Suprapubic skin (tissue), 4 donors: ENCODE results near the gene INPP1. TPM values are rescaled to one million over a fixed set of nuclear protein-coding genes. Genes with fewer than 3 reads are reported as not detected.

Experiments
- DNase-seq, 2 donors: peaks; one replicate each; pipeline ENCODE4 v3.0.0-alpha.2; 2019; ENCODE audit warnings: low spot score in 2 of 2
- H3K27ac ChIP-seq: fragments of 200-600 bp; sonication (generic); one replicate; pipeline ENCODE4 v1.5.1; 2019
- H3K27me3 ChIP-seq: fragments of 200-600 bp; sonication (generic); one replicate; pipeline ENCODE4 v1.5.1; 2019
- H3K36me3 ChIP-seq: fragments of 200-600 bp; sonication (generic); one replicate; pipeline ENCODE4 v1.5.1; 2019
- H3K4me1 ChIP-seq: fragments of 200-600 bp; sonication (generic); one replicate; pipeline ENCODE4 v1.5.1; 2019
- H3K4me3 ChIP-seq: fragments of 200-600 bp; sonication (generic); one replicate; pipeline ENCODE4 v1.5.1; 2019; ENCODE audit warnings: mild to moderate bottlenecking
- H3K9me3 ChIP-seq: fragments of 200-600 bp; sonication (generic); one replicate; pipeline ENCODE4 v1.5.1; 2019
- EP300 ChIP-seq: sonication (generic); formaldehyde crosslinking; IDR thresholded peaks from one replicate; pipeline ENCODE4 v1.6.1; 2017; ENCODE audit warnings: antibody characterized with exemption
- POLR2A ChIP-seq, 2 donors: fragments of 450-650 bp; IDR thresholded peaks; one replicate each; pipeline ENCODE4 v1.6.1; 2017; ENCODE audit warnings: antibody characterized with exemption in 2 of 2, mild to moderate bottlenecking in 2 of 2, moderate library complexity in 2 of 2
- POLR2AphosphoS5 ChIP-seq, 3 donors: sonication (generic); formaldehyde crosslinking; IDR thresholded peaks; one replicate each; pipeline ENCODE4 v1.6.1; 2017; ENCODE audit warnings: antibody characterized with exemption in 3 of 3
- WGBS: methylation state at CpG from one replicate; pipeline ENCODE4 v1.1.5; 2018; 5-methylcytosine and 5-hydroxymethylcytosine counted together
- total RNA-seq, 4 donors: library from RNA; depleted of rRNA; stranded (reverse); fragments of >200 nt; gene quantifications; one replicate each; pipeline ENCODE4 v1.1.0, GENCODE V29; 2016
- TF ChIP-seq, protein P1 (sequence below), 2 donors: fragments of 200-600 bp in 1 of 2; fragments of 450-650 bp in 1 of 2; sonication (generic) in 1 of 2; IDR thresholded peaks; one replicate each; pipeline ENCODE4 v1.5.1; 2016 to 2019; ENCODE audit warnings: antibody characterized with exemption in 2 of 2, mild to moderate bottlenecking in 1 of 2, moderate library complexity in 1 of 2

The INPP1 gene
- total RNA-seq, 4 donors from 2014 or later: 14.0 to 26.5 (median 17.5) TPM

DNA sequence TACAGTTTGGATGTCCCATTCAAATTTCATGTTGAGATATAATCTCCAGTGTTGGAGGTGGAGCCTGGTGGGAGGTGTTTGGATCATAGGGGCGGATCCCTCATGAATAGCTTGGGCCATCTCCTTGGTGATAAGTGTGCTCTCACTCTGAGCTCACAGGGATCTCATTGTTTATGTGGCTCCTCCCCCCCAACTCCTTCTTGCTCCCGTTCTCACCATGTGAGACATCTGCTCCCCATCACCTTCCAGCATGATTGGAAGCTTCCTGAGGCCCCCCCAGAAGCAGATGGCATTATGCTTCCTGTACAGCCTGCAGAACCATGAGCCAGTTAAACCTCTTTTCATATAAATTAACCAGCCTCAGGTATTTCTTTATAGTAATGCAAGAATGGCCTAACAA lies 3.0 kb upstream of the INPP1 start:
- Histone ChIP-seq H3K36me3 (no peaks in the 10 kb centered on the region), H3K27me3 (no peaks in the 10 kb centered on the region), H3K4me3 (no peak overlapping the region), H3K27ac (no peak overlapping the region), H3K9me3 (no peaks in the 10 kb centered on the region), H3K4me1 (peaks cover 21% of the 10 kb centered on the region)
- DNase-seq: no peak
- TF ChIP-seq EP300 (no peak), POLR2A (IDR thresholded peaks at IDR 0.05) (no peak), POLR2AphosphoS5 (IDR thresholded peaks at IDR 0.05) (no peak)
- TF ChIP-seq, protein P1, sequence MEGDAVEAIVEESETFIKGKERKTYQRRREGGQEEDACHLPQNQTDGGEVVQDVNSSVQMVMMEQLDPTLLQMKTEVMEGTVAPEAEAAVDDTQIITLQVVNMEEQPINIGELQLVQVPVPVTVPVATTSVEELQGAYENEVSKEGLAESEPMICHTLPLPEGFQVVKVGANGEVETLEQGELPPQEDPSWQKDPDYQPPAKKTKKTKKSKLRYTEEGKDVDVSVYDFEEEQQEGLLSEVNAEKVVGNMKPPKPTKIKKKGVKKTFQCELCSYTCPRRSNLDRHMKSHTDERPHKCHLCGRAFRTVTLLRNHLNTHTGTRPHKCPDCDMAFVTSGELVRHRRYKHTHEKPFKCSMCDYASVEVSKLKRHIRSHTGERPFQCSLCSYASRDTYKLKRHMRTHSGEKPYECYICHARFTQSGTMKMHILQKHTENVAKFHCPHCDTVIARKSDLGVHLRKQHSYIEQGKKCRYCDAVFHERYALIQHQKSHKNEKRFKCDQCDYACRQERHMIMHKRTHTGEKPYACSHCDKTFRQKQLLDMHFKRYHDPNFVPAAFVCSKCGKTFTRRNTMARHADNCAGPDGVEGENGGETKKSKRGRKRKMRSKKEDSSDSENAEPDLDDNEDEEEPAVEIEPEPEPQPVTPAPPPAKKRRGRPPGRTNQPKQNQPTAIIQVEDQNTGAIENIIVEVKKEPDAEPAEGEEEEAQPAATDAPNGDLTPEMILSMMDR (IDR thresholded peaks at IDR 0.05): no peak
- 45% methylated on average over 2 of the region's 2 CpGs for WGBS

DNA sequence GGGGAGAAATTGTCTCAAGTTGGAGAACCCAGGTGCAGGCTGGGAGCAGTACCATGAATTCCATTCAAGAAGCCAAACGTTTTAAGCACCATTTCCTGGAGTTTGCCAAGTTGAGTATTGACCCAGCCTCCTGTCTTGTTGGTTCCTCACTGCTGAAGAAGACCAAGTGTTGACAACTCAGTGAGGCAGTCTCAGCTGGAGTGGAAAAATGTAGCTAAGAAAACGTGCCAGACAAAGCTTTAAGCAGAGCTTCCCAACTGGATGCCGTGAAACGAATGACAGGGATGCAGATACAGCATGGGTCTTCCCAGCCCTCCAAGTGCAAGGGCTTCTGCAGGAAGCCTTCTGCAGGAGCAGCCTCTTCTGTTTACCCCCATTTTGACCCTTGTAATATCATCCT lies 778 bp upstream of the INPP1 start:
- Histone ChIP-seq H3K4me1 (peaks cover 30% of the 10 kb centered on the region), H3K36me3 (no peaks in the 10 kb centered on the region), H3K27ac (peak overlapping the region; percentile 97), H3K9me3 (no peaks in the 10 kb centered on the region), H3K4me3 (no peak overlapping the region), H3K27me3 (no peaks in the 10 kb centered on the region)
- DNase-seq: no peak
- WGBS: 41% methylated on average over 4 of the region's 4 CpGs
- TF ChIP-seq EP300: no peak

DNA sequence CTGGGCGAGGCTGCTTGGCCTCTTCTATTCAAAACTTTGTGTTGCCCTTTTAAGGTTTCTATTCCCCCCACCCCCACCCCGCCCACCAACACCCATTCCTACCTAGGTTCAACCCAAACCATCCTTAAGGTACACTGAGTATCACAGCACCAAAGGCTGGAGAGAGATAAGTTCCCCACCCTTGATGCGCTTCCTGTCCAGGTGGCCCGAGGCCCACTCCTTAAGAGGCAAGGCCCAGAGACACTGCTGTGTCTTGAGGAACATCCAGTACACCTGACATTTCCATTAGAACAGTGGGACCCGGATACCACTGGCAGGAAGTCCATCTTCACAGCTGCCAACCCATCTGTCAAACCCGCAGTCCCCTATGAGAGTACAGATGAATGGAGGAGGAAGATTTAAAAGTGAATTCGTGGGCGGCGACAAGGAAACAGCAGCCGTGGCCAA lies 277 bp upstream of the INPP1 start:
- Histone ChIP-seq H3K4me1 (peaks cover 30% of the 10 kb centered on the region), H3K36me3 (no peaks in the 10 kb centered on the region), H3K4me3 (peak overlapping the region; percentile 87), H3K27ac (peak overlapping the region; percentile 97), H3K9me3 (no peaks in the 10 kb centered on the region), H3K27me3 (no peaks in the 10 kb centered on the region)
- DNase-seq: no peak
- WGBS: 19% methylated on average over 7 of the region's 10 CpGs
- TF ChIP-seq, protein P1 (IDR thresholded peaks at IDR 0.05): no peak
- no peak for TF ChIP-seq POLR2AphosphoS5 (IDR thresholded peaks at IDR 0.05)
- no peak for TF ChIP-seq EP300
- TF ChIP-seq POLR2A (IDR thresholded peaks at IDR 0.05): no peak

DNA sequence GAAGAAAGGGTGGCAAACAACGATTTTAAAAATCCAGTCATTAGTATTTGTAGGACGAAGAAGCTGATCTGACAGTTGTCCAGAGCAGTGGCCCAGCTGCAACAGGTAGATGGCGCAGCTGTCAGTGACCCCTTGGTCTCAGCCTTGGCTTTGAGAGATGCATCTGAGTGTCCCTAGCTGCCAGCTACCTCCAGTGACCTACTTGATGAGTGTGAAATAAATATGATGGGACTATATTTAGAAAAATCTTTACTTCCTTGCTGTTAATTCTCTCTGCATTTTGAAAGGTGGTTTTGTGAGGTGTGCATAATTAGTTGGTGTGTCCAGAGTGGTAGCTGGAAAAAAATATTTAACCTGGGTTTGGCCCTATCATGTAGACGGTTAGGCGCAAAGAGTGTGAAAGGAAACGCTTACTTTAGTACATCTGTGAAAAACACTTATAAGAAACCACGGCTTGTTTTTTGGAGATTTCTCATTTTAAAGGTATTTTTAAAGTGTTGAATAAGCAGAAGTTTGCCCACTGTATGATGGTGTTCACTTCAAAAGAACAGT lies 963 bp downstream of the INPP1 start:
- H3K9me3 ChIP-seq: no peaks in the 10 kb centered on the region
- H3K4me1 ChIP-seq: peaks cover 30% of the 10 kb centered on the region
- no peak for TF ChIP-seq POLR2AphosphoS5 (IDR thresholded peaks at IDR 0.05)
- no peak for TF ChIP-seq EP300
- TF ChIP-seq, protein P1 (IDR thresholded peaks at IDR 0.05): peak in 1 of 2 donors; percentile 22
- no peak for TF ChIP-seq POLR2A (IDR thresholded peaks at IDR 0.05)
- peak in 1 of 2 donors; percentile 65 for DNase-seq
- peak overlapping the region; percentile 87 for H3K4me3 ChIP-seq
- WGBS: 17% methylated on average over 7 of the region's 7 CpGs
- peak overlapping the region; percentile 97 for H3K27ac ChIP-seq
- H3K36me3 ChIP-seq: no peaks in the 10 kb centered on the region
- H3K27me3 ChIP-seq: no peaks in the 10 kb centered on the region

DNA sequence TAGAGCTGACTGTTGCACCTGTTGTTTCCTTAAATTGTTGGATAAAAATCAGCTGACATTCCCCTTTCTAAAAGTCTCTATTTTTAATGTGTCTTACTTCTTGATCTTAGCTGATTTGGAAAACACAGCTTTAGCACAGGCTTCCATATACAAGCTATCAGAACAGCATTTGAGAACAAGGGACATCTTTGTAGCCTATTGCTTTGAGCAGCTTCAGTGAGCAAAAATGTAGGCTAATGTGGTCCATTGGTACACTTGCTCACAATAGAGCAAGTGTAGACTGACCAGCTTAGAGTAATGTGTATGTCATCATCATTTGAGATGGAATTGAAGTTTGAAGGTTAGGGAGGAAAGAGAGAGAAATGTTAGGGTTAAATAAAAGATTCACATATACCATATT lies 7.0 kb downstream of the INPP1 start:
- peaks cover 45% of the 10 kb centered on the region for H3K4me1 ChIP-seq
- DNase-seq: no peak
- no peak for TF ChIP-seq EP300
- no peak overlapping the region for H3K4me3 ChIP-seq
- no peaks in the 10 kb centered on the region for H3K27me3 ChIP-seq
- H3K9me3 ChIP-seq: no peaks in the 10 kb centered on the region
- no peaks in the 10 kb centered on the region for H3K36me3 ChIP-seq
- no peak overlapping the region for H3K27ac ChIP-seq

DNA sequence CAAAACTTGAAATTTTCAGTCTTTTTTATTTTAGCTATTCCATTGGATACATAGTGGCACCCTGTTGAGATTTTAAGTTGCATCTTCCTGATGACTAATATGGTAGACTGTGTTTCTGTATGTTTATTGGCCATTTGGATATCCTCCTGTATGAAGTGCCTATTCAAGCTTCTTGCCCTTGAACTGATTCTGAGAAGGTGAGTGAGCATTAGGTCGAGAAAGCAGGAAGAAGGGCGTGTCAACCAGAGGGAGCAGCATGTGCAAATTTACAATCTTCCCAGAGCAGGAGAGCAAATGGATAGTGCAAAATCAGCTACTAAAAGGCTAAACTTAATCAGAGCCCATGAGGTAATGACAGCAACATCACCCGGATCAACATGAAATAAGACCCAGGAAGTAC lies 8.6 kb downstream of the INPP1 start:
- Histone ChIP-seq H3K4me1 (peaks cover 51% of the 10 kb centered on the region), H3K27ac (peak overlapping the region; percentile 74), H3K36me3 (no peaks in the 10 kb centered on the region), H3K9me3 (no peaks in the 10 kb centered on the region), H3K4me3 (no peak overlapping the region), H3K27me3 (no peaks in the 10 kb centered on the region)
- 47% methylated on average over 3 of the region's 3 CpGs for WGBS
- TF ChIP-seq POLR2AphosphoS5 (IDR thresholded peaks at IDR 0.05): no peak
- no peak for DNase-seq
